ENCODE data around the gene ALX3.
A peak's percentile ranks its signal among the peaks of the same experiment; 100 is the strongest.

Gene ALX3

GRCh38 chr1:110011527-110012041 lies 58.9 kb downstream of the ALX3 start:
- TF ChIP-seq CTCF (IDR thresholded peaks at IDR 0.05), result peak; percentile 69
